Measurements from ENCODE around the gene ROR2.
A peak's percentile ranks its signal among the peaks of the same experiment; 100 is the strongest.
"Not testable (repeated sequence)": the region's sequence is repeated elsewhere in the genome, so short reads cannot be mapped to it uniquely, and the experiment has no call there.

ROR2 gene

GRCh38 chr9:91949946-91950664 is at the start of gene ROR2:
ROR2 (minus strand) TSS chr9:91950228.
- DNase-seq: peak; percentile 44

DNA sequence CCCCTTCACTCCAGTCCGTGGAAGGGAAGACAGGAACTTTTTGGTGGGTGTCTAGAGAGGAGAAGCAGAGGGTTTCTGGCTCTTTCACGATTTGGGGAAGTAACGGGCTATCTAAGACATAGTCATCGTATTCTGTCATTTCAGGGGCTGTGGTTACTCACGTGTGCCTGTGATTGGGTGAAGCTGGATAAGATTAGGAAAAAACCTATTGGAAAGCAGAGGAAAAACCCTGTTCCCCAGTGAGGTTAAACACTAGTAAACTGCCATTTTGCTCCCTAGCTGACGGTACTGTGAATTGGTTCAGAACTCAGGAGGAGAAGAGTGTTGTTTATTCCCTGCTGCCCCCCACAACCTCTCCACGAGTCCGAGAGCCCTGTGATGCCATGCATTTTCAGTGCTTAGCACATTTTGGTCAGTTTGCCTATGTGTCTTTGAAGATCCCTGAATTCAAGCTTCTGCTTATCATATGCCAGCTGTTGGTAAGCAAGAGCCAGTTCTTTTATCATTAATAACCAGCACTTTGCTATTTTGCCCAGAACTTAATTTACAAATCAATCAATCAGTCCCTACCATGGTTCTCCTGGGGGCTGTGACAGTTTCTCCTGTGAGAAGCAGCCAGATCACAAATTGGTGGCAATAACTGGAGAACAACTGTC is 45.1 kb upstream of the ROR2 start:
- DNase-seq: no peak

DNA sequence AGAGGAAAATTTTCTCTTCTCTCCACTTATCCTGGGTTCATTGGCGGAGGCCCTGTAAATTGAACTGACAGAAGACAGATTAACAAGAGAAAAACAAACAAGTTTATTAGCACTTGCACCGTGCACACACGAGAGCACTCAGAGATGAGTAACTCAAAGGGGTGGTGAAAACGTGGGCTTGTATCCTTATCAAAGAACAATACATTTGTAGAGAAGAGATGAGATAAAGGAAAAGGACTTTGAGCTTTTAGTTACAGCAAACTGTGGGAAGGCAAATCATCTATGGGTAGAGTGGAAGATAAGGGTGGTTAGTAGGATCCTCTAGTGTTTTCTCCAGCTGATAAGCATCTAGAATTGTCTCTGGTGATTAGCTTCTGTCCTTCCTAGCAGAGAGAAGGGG is 44.4 kb upstream of the ROR2 start:
- no peak for DNase-seq

- DNase-seq: no peak
Measured at GRCh38 chr9:91992461-91993041, 42.5 kb upstream of the ROR2 start.

- DNase-seq: no peak
Measured at GRCh38 chr9:91991721-91992341, 41.8 kb upstream of the ROR2 start.

- DNase-seq: no peak
Measured at GRCh38 chr9:91986248-91986647, 36.2 kb upstream of the ROR2 start.

GRCh38 chr9:91985692-91986091 is 35.7 kb upstream of the ROR2 start:
- no peak for DNase-seq

GRCh38 chr9:91978740-91979414 is 28.8 kb upstream of the ROR2 start:
- no peak for DNase-seq

DNA sequence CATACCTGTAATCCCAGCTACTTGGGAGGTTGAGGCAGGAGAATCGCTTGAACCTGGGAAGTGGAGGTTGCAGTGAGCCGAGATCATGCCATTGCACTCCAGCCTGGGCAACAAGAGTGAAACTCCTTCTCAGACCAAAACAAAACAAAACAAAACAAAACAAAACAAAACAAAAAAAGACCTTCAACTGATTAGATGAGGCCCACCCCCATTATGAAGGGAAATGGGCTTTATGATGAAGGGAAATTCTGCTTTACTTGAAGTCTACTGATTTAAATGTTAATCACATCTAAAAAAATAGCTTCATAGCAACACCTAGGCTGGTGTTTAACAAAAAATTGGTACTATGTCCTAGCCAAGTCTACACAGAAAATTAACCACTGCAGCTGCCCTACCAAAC is 25.2 kb upstream of the ROR2 start:
- DNase-seq: not testable (repeated sequence)

- no peak for DNase-seq
Measured at GRCh38 chr9:91972711-91973110, 22.7 kb upstream of the ROR2 start.

DNA sequence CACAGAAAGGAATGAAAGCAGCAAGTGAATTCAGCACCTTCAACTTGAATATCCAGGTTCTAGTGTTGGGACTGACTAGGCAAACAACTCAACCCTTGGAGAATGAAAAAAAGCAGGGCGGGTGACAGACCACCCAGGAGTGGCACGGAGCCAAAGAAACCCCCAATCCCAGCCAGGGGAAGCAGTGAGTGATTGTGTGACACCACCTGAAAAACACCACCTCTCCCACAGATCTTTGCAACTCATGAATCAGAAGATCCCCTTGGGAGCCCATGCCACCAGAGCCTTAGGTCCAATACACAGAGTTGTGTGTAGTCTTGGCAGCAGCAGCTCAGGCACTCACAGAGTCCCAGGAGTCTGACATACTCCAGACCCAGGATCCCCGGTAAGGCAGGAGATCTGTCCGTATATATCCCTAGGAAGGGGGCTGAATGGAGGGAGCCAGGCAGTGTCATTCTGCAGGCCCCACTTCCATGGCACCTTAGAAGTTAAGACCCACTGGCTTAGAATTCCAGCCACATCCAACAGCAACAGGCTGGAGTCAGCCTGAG is 22.1 kb upstream of the ROR2 start:
- DNase-seq: no peak

GRCh38 chr9:91967259-91967658 is 17.2 kb upstream of the ROR2 start:
- no peak for DNase-seq

- DNase-seq: no peak
Measured at GRCh38 chr9:91966503-91966902, 16.5 kb upstream of the ROR2 start.

DNA sequence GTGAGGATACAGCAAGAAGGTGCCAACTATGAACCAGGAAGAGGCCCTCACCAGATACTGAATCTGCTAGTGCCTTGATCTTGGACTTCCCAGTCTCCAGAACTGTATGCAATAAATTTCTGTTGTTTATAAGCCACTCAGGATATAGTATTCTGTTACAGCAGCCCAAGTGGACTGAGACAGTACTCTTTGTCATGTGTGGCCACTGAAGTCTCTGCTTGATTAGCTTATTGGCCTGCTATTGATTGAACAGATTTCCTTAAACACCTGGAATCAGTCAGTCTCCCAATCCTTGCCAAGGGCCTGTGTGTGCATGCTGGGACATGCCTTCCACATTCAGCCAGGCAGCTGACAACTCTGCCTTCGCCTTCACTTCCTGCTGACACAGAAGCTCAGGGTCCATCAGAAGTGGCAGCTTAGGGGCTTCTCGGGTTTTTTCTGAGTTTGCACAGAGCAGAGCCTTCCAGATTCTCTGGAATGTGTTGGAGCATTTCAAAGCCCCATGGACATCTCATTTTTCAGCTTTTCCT is 13.7 kb upstream of the ROR2 start:
- DNase-seq: no peak

GRCh38 chr9:91960367-91960766 is 10.3 kb upstream of the ROR2 start:
- no peak for DNase-seq

DNA sequence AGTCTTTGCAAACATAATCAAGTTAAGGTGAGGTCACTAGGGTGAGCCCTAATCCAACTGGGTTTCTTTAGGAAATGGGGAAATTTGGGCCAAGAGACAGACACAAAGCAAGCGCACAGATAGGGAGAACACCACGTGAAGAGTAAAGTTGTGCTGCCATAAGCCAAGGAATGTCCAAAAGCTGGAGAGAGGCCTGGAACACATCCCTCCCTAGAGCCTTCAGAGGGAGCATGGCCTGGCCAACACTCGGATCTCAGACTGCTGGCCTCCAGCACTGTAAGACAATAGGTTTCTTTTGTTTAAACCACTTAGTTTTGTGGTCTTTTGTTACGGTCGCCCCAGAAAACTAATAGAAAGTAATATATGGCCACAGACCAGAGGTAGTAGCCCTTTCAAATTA is 8.1 kb upstream of the ROR2 start:
- no peak for DNase-seq

DNA sequence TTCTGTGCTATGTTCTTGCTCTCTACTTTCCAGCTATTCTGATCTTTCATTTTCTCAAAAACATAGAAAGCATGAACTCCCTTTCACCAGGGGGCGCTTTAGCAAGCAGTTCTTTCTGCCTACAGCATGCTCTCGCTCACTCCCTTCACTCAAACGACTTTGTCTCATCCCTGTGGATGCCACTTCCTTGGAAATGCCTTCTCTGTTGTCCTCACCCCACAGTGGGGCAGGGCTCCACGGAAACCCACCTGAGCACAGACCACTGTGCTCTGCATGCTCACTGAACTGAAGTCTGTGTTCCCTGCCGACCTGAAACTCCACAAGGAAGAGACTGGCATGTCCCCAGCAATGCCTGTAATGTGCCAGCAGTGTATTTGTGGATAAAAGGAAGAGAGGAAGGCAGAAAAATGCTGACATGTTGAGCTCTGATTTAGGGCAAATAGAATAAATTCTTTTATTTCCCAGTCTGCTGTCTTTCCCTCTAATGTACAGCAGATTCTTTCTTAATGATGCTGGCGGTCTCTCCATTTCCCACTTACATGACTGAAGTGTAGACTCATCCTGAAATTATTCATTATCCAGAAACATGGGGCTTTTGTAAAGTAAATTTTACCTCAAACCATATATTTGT is 4.9 kb upstream of the ROR2 start:
- DNase-seq: no peak

GRCh38 chr9:91953718-91954117 is 3.7 kb upstream of the ROR2 start:
- no peak for DNase-seq

- no peak for DNase-seq
Measured at GRCh38 chr9:91951944-91952520, 2.0 kb upstream of the ROR2 start.

- no peak for DNase-seq
Measured at GRCh38 chr9:91949392-91949945, 559 bp downstream of the ROR2 start.

- DNase-seq: peak; percentile 16
Measured at GRCh38 chr9:91948597-91949391, 1.2 kb downstream of the ROR2 start.
